Effector memory CD4-positive, alpha-beta T cell (primary cell): ENCODE results near the gene ALPP.
"Not testable (repeated sequence)": the region's sequence is repeated elsewhere in the genome, so short reads cannot be mapped to it uniquely, and the experiment has no call there.

Experiments used
- DNase-seq, 3 donors: peaks; one replicate each; pipeline ENCODE4 v3.0.0-alpha.2; 2020
- H3K27ac ChIP-seq: 2 replicates; pipeline ENCODE4 v1.7.0; 2013; ENCODE audit warnings: mild to moderate bottlenecking, low read length, moderate library complexity; ENCODE audit not compliant: insufficient read depth, poor library complexity, severe bottlenecking
- H3K27me3 ChIP-seq: replicated peaks from 2 replicates; pipeline ENCODE4 v1.7.0; 2013; ENCODE audit warnings: mild to moderate bottlenecking, low read length; ENCODE audit not compliant: insufficient read depth, control insufficient read depth, poor library complexity, severe bottlenecking
- H3K36me3 ChIP-seq: 2 replicates; pipeline ENCODE4 v1.7.0; 2013; ENCODE audit warnings: mild to moderate bottlenecking, low read length, moderate library complexity; ENCODE audit not compliant: control insufficient read depth, insufficient read depth
- H3K4me1 ChIP-seq: 2 replicates; pipeline ENCODE4 v1.7.0; 2013; ENCODE audit warnings: low read length, mild to moderate bottlenecking; ENCODE audit not compliant: control insufficient read depth, insufficient read depth, poor library complexity, severe bottlenecking
- H3K4me3 ChIP-seq: 2 replicates; pipeline ENCODE4 v1.7.0; 2013; ENCODE audit warnings: low read length, low read depth, mild to moderate bottlenecking; ENCODE audit not compliant: insufficient read depth, poor library complexity, severe bottlenecking
- H3K9me3 ChIP-seq: 2 replicates; pipeline ENCODE4 v1.7.0; 2013; ENCODE audit warnings: mild to moderate bottlenecking, low read length, moderate library complexity; ENCODE audit not compliant: control insufficient read depth

Gene ALPP

DNA sequence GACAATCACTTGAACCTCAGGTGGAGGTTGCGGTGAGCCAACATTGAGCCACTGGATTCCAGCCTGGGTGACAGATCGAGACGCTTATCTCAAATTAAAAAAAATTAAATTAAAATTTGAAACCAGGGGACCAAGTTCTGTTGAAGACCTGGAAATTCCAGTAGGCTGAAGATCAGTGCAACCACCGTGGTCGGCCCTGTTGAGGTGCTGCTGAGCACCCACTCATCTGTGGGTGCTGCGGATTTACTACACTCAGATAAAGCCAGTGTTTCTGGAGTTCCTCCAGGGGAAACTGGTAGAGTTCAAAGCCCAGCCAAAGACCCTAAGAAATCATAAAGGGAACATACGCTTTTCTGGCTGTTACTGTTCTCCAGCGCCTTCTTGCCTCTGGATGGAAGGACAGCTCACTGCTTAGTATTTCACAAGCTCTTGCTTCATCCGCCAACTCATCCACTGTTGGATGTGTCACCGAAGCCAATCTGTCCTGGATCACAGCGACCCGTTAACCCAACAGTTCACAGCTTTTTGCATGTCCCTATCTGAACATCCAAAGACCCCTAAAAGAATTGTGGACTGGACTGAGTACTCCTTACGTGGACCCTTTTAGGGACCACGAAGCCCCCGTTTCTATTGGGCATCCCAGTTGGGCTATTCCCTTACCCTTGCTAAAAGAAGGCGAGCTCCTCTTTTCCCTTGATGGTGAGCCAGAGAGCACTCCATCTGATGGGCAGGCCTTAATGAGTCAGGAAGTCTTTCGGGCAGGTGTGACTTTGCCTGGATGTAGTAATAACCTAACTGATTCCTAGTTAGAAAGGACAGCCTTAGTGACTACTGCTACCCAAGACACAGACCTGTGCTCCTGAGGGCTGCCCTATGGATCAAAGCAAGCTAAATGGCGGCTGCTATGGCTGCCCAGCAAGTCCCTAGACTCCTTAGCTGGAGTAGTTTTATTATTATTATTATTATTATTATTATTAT is 6.0 kb upstream of the ALPP start:
- H3K9me3 ChIP-seq = no peaks in the 10 kb centered on the region
- no peak for DNase-seq
- H3K27ac ChIP-seq = no peak overlapping the region
- H3K36me3 ChIP-seq = no peaks in the 10 kb centered on the region
- H3K27me3 ChIP-seq = no peaks in the 10 kb centered on the region
- no peaks in the 10 kb centered on the region for H3K4me1 ChIP-seq
- no peak overlapping the region for H3K4me3 ChIP-seq

- Histone ChIP-seq H3K4me3 (no peak overlapping the region), H3K27ac (no peak overlapping the region), H3K9me3 (no peaks in the 10 kb centered on the region), H3K36me3 (no peaks in the 10 kb centered on the region), H3K4me1 (no peaks in the 10 kb centered on the region), H3K27me3 (no peaks in the 10 kb centered on the region)
- no peak for DNase-seq
Observed at GRCh38 chr2:232374356-232374755, 4.2 kb upstream of the ALPP start.

DNA sequence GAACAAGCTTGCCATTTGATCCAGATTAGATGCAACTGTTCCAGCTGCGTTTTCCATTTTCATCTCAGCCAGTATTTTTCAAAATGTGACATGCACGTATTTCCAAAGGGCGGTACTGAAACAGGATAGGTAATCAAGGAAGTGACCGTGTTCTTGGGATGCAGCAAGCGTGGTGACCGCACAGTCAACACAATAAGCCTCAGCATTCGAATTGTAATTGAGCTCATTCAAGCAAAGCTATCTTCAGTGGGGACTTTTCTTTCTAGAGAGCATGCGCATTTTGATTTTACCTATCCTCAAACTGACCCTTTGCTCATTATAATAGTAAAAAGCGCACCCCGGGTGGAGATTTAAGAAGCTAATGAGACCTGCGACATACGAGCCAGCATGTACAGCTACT is 3.4 kb upstream of the ALPP start:
- Histone ChIP-seq H3K4me1 (no peaks in the 10 kb centered on the region), H3K27me3 (no peaks in the 10 kb centered on the region), H3K36me3 (no peaks in the 10 kb centered on the region), H3K9me3 (no peaks in the 10 kb centered on the region), H3K27ac (no peak overlapping the region), H3K4me3 (no peak overlapping the region)
- DNase-seq = no peak

DNA sequence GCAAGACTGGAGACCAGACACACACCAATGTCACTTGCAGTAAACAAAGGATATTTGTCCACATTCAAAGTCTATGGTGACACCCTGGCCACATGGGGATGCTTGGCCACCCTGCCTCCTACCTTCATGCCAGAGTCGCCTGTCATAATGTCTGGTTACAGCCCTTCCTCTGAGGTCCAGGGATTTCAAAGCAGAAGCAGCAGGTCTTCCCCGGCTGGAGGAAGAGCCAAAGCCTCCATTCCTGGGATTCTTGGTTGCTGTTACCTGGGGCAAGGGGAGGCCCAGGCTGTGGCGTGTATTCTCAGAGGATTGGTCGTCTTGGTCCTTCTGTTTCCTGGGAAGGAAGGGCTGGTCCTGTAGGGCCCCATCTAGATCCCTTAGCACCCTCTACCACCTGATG is 2.3 kb upstream of the ALPP start:
- H3K27me3 ChIP-seq = no peaks in the 10 kb centered on the region
- no peaks in the 10 kb centered on the region for H3K9me3 ChIP-seq
- no peaks in the 10 kb centered on the region for H3K36me3 ChIP-seq
- no peaks in the 10 kb centered on the region for H3K4me1 ChIP-seq
- no peak overlapping the region for H3K4me3 ChIP-seq
- no peak for DNase-seq
- H3K27ac ChIP-seq = no peak overlapping the region

GRCh38 chr2:232376713-232377112 is 1.8 kb upstream of the ALPP start:
- H3K27me3 ChIP-seq = no peaks in the 10 kb centered on the region
- H3K9me3 ChIP-seq = no peaks in the 10 kb centered on the region
- H3K4me1 ChIP-seq = no peaks in the 10 kb centered on the region
- no peak overlapping the region for H3K27ac ChIP-seq
- no peaks in the 10 kb centered on the region for H3K36me3 ChIP-seq
- no peak overlapping the region for H3K4me3 ChIP-seq
- DNase-seq = no peak

DNA sequence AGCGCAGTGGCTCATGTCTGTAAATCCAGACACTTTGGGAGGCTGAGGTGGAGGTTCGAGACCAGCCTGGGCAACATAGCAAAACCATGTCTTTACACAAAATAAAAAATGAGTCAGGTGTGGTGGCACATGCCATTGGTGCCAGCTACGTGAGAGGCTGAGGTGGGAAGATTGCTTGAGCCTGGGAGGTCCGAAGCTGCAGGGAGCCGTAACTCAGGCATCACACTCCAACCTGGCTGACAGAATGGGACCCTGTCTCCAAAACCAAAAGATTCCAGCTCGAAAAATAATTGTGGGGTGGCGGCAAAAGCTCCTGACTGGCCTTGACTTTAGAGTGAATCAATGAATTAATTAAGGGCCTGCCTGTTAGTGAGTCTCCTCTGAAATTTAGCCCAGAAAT is 1.2 kb upstream of the ALPP start:
- Histone ChIP-seq H3K27me3 (no peaks in the 10 kb centered on the region), H3K27ac (no peak overlapping the region), H3K9me3 (no peaks in the 10 kb centered on the region), H3K4me1 (no peaks in the 10 kb centered on the region), H3K4me3 (no peak overlapping the region), H3K36me3 (no peaks in the 10 kb centered on the region)
- DNase-seq = no peak

- no peaks in the 10 kb centered on the region for H3K9me3 ChIP-seq
- H3K36me3 ChIP-seq = no peaks in the 10 kb centered on the region
- H3K4me3 ChIP-seq = no peak overlapping the region
- peaks cover 2% of the 10 kb centered on the region for H3K27me3 ChIP-seq
- DNase-seq = no peak
- H3K27ac ChIP-seq = no peak overlapping the region
- H3K4me1 ChIP-seq = no peaks in the 10 kb centered on the region
Observed at GRCh38 chr2:232377841-232378734, 463 bp upstream of the ALPP start.

DNA sequence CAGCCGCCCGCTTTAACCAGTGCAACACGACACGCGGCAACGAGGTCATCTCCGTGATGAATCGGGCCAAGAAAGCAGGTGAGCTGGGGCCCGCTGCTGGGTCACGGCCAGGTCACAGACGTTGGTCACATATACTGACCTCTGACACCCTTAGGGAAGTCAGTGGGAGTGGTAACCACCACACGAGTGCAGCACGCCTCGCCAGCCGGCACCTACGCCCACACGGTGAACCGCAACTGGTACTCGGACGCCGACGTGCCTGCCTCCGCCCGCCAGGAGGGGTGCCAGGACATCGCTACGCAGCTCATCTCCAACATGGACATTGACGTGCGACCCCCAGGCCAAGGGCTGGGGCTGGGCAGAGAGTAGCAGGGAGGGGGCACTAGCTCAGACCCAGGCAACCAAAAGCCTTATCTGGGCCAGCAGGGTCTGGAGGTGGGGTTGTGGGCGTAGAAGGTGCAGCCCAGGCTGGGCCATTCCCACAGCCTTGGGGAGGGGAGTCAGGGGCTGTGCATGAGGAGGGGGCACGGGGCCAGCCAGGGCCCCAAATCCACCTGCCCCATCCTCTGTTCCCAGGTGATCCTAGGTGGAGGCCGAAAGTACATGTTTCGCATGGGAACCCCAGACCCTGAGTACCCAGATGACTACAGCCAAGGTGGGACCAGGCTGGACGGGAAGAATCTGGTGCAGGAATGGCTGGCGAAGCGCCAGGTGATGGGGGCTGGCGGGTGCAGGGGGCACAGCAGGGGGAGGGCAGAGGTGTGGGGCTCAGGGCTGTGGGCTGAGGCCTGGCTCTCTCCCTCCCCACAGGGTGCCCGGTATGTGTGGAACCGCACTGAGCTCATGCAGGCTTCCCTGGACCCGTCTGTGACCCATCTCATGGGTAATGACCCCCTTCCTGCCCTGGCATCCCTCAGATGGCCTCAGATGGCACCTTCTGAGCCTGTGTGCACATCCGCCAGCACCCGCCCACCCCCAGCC is 1.3 kb downstream of the ALPP start:
- not testable (repeated sequence) for H3K36me3 ChIP-seq, H3K27me3 ChIP-seq, H3K4me3 ChIP-seq, H3K9me3 ChIP-seq, H3K27ac ChIP-seq, H3K4me1 ChIP-seq, DNase-seq

- not testable (repeated sequence) for DNase-seq
Observed at GRCh38 chr2:232381204-232382031, 2.9 kb downstream of the ALPP start.

More at GRCh38 chr2:232381204-232382031, 2.9 kb downstream of the ALPP start:
- H3K36me3 ChIP-seq, H3K9me3 ChIP-seq, H3K4me3 ChIP-seq, H3K27me3 ChIP-seq, H3K27ac ChIP-seq, H3K4me1 ChIP-seq: not testable (repeated sequence)
